HepG2 (cell line): ENCODE data around the gene TMEM225B. TPM values are rescaled to one million over a fixed set of nuclear protein-coding genes. Genes with fewer than 3 reads are reported as not detected.

ENCODE experiments used
- ATF7 ChIP-seq, 2 experiments: fragments of 450-650 bp in 1 of 2; sonication (generic) in 1 of 2; formaldehyde crosslinking in 1 of 2; IDR thresholded peaks; 2 replicates each; pipeline versions ENCODE4 v1.4.0 to v1.6.1; 2016 to 2020; ENCODE audit warnings: antibody characterized with exemption in 1 of 2, mild to moderate bottlenecking in 1 of 2, missing genetic modification reagents in 1 of 2
- KAT7 ChIP-seq: IDR thresholded peaks from 2 replicates; pipeline ENCODE4 v1.6.1; 2018; ENCODE audit warnings: borderline replicate concordance, missing compliant biosample characterization
- KIAA2018 ChIP-seq: sonication (generic); formaldehyde crosslinking; IDR thresholded peaks from 2 replicates; pipeline ENCODE4 v1.5.0; 2020; ENCODE audit warnings: mild to moderate bottlenecking, missing genetic modification reagents, borderline replicate concordance
- PITX1 ChIP-seq: sonication (generic); formaldehyde crosslinking; IDR thresholded peaks from 2 replicates; pipeline ENCODE4 v1.5.1; 2020; ENCODE audit warnings: mild to moderate bottlenecking, missing genetic modification reagents
- PRMT3 ChIP-seq: sonication (generic); formaldehyde crosslinking; IDR thresholded peaks from 2 replicates; pipeline ENCODE4 v1.8.1; 2022; ENCODE audit warnings: low read depth, mild to moderate bottlenecking, moderate library complexity, missing genetic modification reagents, borderline replicate concordance
- RBFOX2 ChIP-seq: fragments of 200-400 bp; formaldehyde crosslinking; IDR thresholded peaks from 2 replicates; pipeline ENCODE4 v1.6.1; 2017; ENCODE audit warnings: low read depth, mild to moderate bottlenecking, low read length
- SOX13 ChIP-seq, 3 experiments: fragments of 450-650 bp in 1 of 3; sonication (generic) in 1 of 3; formaldehyde crosslinking in 1 of 3; IDR thresholded peaks in 2 of 3; conservative IDR thresholded peaks in 1 of 3; 2 replicates each; pipeline versions ENCODE4 v1.5.0 to v1.6.1; 2016 to 2020; ENCODE audit warnings: antibody characterized with exemption in 1 of 3, mild to moderate bottlenecking in 1 of 3, missing compliant biosample characterization in 1 of 3, missing genetic modification reagents in 1 of 3, moderate library complexity in 1 of 3
- ZGPAT ChIP-seq: IDR thresholded peaks from 2 replicates; pipeline ENCODE4 v1.6.1; 2016; ENCODE audit warnings: mild to moderate bottlenecking
- ZNF619 ChIP-seq: sonication (generic); formaldehyde crosslinking; IDR thresholded peaks from 2 replicates; pipeline ENCODE4 v1.4.0; 2020; ENCODE audit warnings: mild to moderate bottlenecking, missing genetic modification reagents
- ZNF687 ChIP-seq: sonication (generic); formaldehyde crosslinking; IDR thresholded peaks from 2 replicates; pipeline ENCODE4 v1.5.1; 2020; ENCODE audit warnings: mild to moderate bottlenecking, missing genetic modification reagents, moderate library complexity
- ZNF841 ChIP-seq: sonication (generic); formaldehyde crosslinking; IDR thresholded peaks from 2 replicates; pipeline ENCODE4 v1.8.1; 2023; ENCODE audit warnings: missing genetic modification reagents, borderline replicate concordance
- polyA plus RNA-seq, 8 experiments: library from polyadenylated mRNA; depleted of rRNA in 3 of 8; stranded (reverse) in 7 of 8; unstranded in 1 of 8; fragments of >200 nt; fragmentation: Illumina TruSeq in 4 of 8; extraction: Trizol in 4 of 8; gene quantifications; 2 replicates each; pipeline versions ENCODE4 v1.2.1 to v1.2.3, GENCODE V29; 2011 to 2016; ENCODE audit warnings: low read depth in 4 of 8, missing spikeins in 1 of 8, mixed read lengths in 1 of 8; ENCODE audit not compliant: insufficient read depth in 1 of 8
- total RNA-seq, 5 experiments: library from RNA; depleted of rRNA; stranded (reverse); fragments of >200 nt; fragmentation: Illumina TruSeq; extraction: Trizol; gene quantifications; 2 replicates each; pipeline ENCODE4 v1.2.3, GENCODE V29; 2016; ENCODE audit warnings: low read depth in 1 of 5

The TMEM225B gene
- total and polyA plus RNA-seq, 2 of the 13 experiments (the other 11 are each of a cell fraction or from before 2014, with no cell fraction given) = 0.78 to 0.95 TPM

GRCh38 chr7:99551767-99552463 is 46.2 kb upstream of the TMEM225B start, which contains the start of gene FAM200A (continued):
- TF ChIP-seq ZNF687 (CRISPR knock-in tag) (peak; percentile 81), ZNF619 (CRISPR knock-in tag) (peak; percentile 84), SOX13 (IDR thresholded peaks at IDR 0.05) (peak; percentile 23; the same call in 1 of the 2 replicates), SOX13 (CRISPR knock-in tag; conservative IDR thresholded peaks at IDR 0.05 in 1 of 2, IDR thresholded peaks at IDR 0.05 in 1 of 2) (peak in 1 of 2 experiments; percentile 58; a peak in 1 of 4 replicates), ZGPAT (CRISPR knock-in tag) (peak; percentile 75; the same call in 1 of the 2 replicates), KIAA2018 (no peak), PITX1 (peak; percentile 36), KAT7 (CRISPR knock-in tag) (no peak; the same call in 1 of the 2 replicates), PRMT3 (CRISPR knock-in tag) (no peak), ZNF841 (CRISPR knock-in tag) (no peak), RBFOX2 (peak; percentile 64), ATF7 (IDR thresholded peaks at IDR 0.05) (no peak), ATF7 (CRISPR knock-in tag; IDR thresholded peaks at IDR 0.05) (no peak)
